GM19463 (cell line): ENCODE measurements around the gene CACNB2.
"Not testable (repeated sequence)": the region's sequence is repeated elsewhere in the genome, so short reads cannot be mapped to it uniquely, and the experiment has no call there.

Experiments
- ATAC-seq: cut with Tn5 transposase; IDR thresholded peaks from one replicate; pipeline ENCODE4 v1.9.1; 2021; ENCODE audit warnings: mild to moderate bottlenecking, moderate library complexity; ENCODE audit not compliant: unreplicated experiment

The CACNB2 gene

GRCh38 chr10:18551473-18551872 is 411.2 kb downstream of the CACNB2 start:
- ATAC-seq = no peak

- ATAC-seq = no peak
Measured at GRCh38 chr10:18554479-18554878, 414.3 kb downstream of the CACNB2 start.

GRCh38 chr10:18556522-18557147 is 416.4 kb downstream of the CACNB2 start:
- no peak for ATAC-seq

- no peak for ATAC-seq
Measured at GRCh38 chr10:18557960-18558359, 417.7 kb downstream of the CACNB2 start.

- no peak for ATAC-seq
Measured at GRCh38 chr10:18561861-18562551, 421.8 kb downstream of the CACNB2 start.

GRCh38 chr10:18563003-18563726 is 422.9 kb downstream of the CACNB2 start:
- ATAC-seq = no peak

- ATAC-seq = no peak
Measured at GRCh38 chr10:18565006-18565405, 424.8 kb downstream of the CACNB2 start.

GRCh38 chr10:18566177-18566576 is 426.0 kb downstream of the CACNB2 start:
- ATAC-seq = no peak

GRCh38 chr10:18567343-18567856 is 427.2 kb downstream of the CACNB2 start:
- no peak for ATAC-seq

- not testable (repeated sequence) for ATAC-seq
Measured at GRCh38 chr10:18570386-18570785, 430.2 kb downstream of the CACNB2 start.

- ATAC-seq = no peak
Measured at GRCh38 chr10:18571076-18571475, 430.9 kb downstream of the CACNB2 start.

GRCh38 chr10:18571780-18572179 is 431.6 kb downstream of the CACNB2 start:
- no peak for ATAC-seq

- no peak for ATAC-seq
Measured at GRCh38 chr10:18572959-18573561, 432.8 kb downstream of the CACNB2 start.

GRCh38 chr10:18576586-18576985 is 436.4 kb downstream of the CACNB2 start:
- ATAC-seq = no peak

- no peak for ATAC-seq
Measured at GRCh38 chr10:18577823-18578685, 437.8 kb downstream of the CACNB2 start.

GRCh38 chr10:18582803-18583202 is 442.6 kb downstream of the CACNB2 start:
- ATAC-seq = no peak

- ATAC-seq = no peak
Measured at GRCh38 chr10:18583575-18584270, 443.5 kb downstream of the CACNB2 start.

- not testable (repeated sequence) for ATAC-seq
Measured at GRCh38 chr10:18586637-18587036, 446.4 kb downstream of the CACNB2 start.

- ATAC-seq = not testable (repeated sequence)
Measured at GRCh38 chr10:18591141-18591540, 450.9 kb downstream of the CACNB2 start.
